Measurements from ENCODE around the gene TMEM242. TPM values are rescaled to one million over a fixed set of nuclear protein-coding genes. Genes with fewer than 3 reads are reported as not detected.

The TMEM242 gene
- total RNA-seq, 1 donor from 2014 or later: 8.2 TPM

DNA sequence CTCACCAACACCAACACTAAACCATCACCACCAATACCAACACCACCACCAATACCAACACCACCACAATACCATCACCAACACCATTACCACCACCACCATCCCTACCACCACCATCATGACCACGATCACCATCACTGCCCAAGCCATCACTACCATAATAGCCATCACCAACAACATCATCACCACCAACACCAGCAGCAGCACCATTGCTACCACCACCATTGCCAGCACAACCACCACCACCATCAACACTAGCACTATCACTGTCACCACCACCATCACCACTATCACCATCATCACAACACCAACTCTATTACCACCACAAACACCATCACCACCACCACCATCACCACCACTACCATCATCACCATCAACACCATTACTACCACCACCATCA lies 53.0 kb downstream of the TMEM242 start:
- no peak for DNase-seq

DNA sequence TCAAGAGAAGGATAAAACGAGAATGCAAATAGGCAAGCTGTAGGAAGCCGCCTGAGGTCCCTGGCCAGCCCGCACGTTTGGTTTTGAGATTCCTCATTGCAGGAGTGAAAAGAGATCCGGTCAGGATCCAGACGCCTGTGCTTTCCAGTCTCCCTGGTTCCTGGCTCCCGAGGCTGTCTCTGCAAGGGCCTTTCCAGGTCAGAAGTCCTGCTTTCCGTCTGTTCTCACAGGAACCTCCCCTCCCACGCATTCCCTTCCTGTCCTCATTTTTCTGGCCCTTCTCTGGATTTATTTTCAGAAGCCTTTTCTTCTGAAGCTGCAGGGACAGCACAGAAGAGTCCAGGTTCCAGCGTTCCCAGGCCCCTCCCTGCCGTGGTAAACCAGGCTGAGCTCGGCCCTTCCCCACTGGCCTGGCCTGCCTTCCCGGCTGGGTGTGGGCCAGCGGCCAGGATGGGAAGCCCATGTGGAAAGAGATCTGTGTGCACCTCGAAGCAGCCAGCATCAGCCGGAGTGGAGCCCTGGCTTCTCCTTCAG lies 54.0 kb downstream of the TMEM242 start:
- DNase-seq: peak; percentile 61

GRCh38 chr6:157268835-157269234 lies 54.5 kb downstream of the TMEM242 start:
- DNase-seq: no peak

DNA sequence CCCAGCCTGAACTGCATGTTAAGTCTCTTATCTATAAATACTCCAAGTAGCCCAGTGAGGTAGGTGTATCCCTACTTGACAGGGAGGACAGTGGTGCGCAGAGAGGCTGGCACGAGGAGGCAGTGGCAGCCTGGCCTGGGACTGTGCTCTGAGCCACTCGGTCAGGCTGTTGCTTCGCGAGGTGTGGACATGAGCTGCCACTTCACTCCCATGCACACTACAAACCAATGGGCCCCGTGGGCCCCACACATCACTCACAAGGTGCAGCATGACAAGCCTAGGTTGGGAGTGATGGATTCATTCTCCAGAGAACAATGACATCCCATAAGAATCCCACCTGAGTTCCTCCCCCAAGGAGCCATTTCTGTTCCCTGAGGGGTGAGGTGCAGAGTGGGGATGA lies 54.9 kb downstream of the TMEM242 start:
- no peak for DNase-seq

GRCh38 chr6:157267654-157268053 lies 55.7 kb downstream of the TMEM242 start:
- DNase-seq: no peak

GRCh38 chr6:157267109-157267611 lies 56.2 kb downstream of the TMEM242 start:
- DNase-seq: no peak

- no peak for DNase-seq
These were observed 56.8 kb downstream of the TMEM242 start for GRCh38 chr6:157266274-157267101.

- no peak for DNase-seq
These were observed 57.7 kb downstream of the TMEM242 start for GRCh38 chr6:157265635-157266034.

GRCh38 chr6:157265186-157265585 lies 58.1 kb downstream of the TMEM242 start:
- no peak for DNase-seq

DNA sequence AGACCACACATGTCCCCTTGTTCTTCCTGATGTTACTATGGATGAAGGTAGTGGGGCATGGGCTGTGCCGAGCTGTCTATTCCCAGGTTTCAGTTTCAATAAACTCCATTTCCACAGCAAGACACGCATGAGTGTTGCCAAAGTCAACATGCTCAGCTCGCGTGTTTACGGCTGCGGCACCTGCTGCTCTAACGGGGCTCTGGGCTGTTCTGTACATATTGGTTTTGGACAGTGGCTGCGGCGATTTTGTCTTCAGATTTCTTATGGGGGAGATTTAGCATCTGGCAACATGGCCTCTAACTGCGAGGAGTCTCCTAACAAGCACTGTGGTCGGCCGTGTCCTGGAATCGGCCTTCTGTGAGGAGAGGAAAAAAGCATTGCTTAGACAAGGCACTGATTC lies 58.6 kb downstream of the TMEM242 start:
- no peak for DNase-seq

- no peak for DNase-seq
These were observed 59.4 kb downstream of the TMEM242 start for GRCh38 chr6:157263881-157264397.

GRCh38 chr6:157263146-157263545 lies 60.2 kb downstream of the TMEM242 start:
- no peak for DNase-seq

DNA sequence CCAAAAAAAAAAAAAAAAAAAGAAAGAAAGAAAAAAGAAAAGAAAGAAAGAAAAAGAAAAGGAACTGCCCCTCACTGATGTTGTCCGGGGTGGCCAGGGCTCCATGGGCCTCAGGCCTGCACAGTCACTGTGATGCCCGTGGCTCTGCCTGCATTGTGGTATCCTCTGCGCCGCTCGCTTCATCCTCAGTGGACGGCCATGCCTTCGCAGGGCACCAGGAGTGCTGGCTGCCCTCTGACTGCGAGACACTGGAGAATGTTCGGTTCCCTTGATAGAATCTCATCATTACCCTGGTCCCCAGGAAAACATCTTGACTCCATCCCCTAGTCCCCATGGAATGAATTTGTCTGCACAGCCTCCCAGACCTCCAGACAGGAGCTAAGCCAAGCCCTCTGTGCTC lies 61.7 kb downstream of the TMEM242 start:
- DNase-seq: no peak

DNA sequence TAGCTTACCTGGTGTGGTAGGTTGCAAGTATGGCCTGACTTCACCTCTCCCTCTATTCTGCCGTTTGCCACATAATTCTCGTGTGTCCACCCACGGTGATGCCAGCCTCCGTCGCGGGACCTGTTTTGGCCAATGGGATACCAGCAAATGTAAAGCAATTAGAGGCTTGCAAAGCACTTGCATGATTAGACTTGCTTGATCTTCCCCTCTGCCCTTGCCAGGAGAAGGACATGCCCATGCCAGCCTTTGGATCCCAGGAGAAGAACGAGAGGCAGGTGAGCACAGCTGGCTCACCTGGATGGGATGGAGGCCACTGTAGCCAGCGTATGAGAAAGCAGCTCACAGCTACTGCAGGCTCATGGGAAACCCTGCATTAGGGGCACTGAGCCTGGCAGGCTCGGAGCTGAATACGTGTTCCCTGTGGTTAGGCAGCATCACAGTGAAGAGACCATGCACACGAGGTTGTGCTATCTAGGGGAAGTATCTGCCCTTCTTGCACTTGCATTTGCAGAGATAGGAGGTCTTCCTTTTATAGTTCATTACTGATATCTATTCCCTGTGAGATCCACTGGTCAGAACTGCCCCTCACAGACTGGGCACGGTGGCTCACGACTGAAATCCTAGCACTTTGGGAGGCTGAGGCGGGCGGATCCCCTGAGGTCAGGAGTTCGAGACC lies 62.4 kb downstream of the TMEM242 start:
- no peak for DNase-seq

DNA sequence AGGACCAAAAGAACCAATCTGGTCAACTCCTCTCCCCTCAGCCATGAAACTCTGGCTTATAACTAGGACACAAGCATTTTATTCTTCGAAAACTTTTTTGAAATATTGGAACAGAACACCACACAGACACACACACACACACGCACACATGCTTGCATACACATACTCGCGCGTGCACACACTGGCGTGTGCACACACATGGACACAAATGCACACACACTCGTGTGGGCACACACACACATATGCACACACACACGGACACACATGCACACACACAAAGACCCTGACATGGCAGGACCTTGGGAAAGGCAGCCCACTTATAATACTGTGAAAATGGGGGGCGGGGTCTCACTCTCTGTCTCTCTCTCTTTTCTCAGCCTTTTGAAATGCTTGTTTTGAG lies 63.9 kb downstream of the TMEM242 start:
- DNase-seq: no peak

DNA sequence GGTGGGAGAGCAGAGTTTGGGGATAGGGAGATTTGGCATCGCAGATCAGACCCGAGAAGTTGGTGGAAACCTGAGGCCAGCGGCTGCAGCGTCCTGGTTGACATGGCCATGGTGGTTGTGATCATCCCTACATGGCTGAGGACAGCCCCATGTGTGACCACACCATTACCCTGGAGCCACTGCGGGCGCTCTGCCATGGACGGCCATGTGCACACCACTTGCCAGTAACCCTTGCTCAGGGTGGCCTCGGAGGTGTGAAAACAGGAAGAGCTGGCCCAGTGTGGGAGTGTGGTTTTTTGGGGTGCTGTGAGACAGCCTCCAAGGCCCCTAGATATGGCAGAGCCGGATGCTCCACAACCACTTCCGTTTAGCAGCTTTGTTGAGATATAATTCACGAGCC lies 64.4 kb downstream of the TMEM242 start:
- no peak for DNase-seq

DNA sequence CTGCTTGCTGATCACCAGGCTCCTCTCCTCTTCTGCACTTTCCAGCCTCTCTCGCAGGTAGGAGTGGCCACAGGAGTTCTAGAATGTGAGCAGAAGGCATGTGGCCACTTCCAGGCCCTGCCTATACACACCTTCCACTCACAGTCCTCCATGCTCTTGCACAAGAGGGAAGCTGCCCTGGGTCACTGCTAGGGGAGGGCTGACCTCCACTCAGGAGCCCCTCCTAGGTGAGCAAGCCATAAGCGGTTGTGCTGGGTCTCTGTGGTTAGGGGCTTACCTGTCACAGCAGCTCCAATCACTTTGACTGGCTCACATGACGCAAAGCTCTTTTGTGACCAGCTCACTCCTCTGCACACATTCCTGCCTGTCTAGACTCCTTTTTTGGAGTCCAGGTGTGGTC lies 68.2 kb downstream of the TMEM242 start:
- DNase-seq: no peak

GRCh38 chr6:157254538-157254937 lies 68.8 kb downstream of the TMEM242 start:
- DNase-seq: no peak

GRCh38 chr6:157253699-157254098 lies 69.6 kb downstream of the TMEM242 start:
- DNase-seq: no peak

- no peak for DNase-seq
These were observed 70.3 kb downstream of the TMEM242 start for GRCh38 chr6:157253017-157253416.

DNA sequence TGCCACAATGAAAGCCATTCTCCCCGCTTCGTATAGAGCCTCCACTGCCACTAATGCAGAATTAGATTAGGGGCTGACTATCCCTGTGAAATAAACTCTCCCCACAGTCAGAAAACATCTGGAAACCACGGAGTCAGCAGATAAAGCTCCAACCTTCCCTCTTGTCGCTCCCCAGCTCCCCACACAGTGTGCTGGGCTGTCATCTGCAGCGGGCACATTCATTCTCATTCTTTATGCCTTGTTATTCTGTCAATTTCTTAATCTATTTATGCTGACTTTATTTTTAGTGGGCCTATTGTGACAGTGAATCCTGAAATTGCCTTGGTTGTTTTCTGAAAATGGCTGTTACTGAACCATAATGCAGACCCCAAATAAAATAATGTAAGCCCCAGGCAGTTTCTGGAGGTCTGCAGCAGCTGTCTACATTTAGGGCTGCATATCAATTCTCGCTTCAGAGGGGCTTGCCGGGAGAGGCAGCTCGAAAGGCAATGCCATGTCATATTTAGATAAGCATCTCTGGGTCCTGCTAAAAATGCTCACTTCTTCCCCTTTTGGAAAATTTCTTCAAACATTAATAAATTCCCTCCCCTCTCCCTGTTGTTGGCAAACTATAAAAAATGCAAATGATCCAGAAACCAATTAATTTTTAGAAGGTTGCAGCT lies 71.6 kb downstream of the TMEM242 start:
- no peak for DNase-seq

- no peak for DNase-seq
These were observed 73.5 kb downstream of the TMEM242 start for GRCh38 chr6:157249826-157250225.

DNA sequence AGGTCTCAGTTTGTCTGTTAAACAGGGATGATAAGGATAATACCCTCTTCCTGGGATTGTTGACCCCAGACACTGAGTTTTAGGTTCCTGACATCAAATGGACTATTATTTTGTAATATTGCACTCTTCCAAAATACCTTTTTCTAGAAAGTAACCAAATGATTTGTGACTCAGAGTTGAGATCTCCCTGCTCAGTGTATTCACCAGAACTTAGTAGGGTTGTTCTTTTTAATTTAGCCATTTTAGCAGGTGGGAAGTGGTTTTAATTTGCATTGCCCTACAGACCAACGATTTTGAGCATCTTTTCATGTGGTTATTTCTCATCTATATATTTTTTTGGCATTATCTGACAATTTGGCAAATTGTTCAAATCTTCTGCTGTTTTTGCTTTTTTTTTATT lies 75.1 kb downstream of the TMEM242 start:
- no peak for DNase-seq

Data from tongue (tissue), 2 donors.